GM18519 (cell line): Measurements from ENCODE around the gene MATR3.
"Not testable (repeated sequence)": the region's sequence is repeated elsewhere in the genome, so short reads cannot be mapped to it uniquely, and the experiment has no call there.

ENCODE experiments used
- ATAC-seq: cut with Tn5 transposase; IDR thresholded peaks from one replicate; pipeline ENCODE4 v1.9.1; 2021; ENCODE audit warnings: mild to moderate bottlenecking, moderate library complexity; ENCODE audit not compliant: unreplicated experiment, low FRiP score

MATR3 gene

GRCh38 chr5:139293507-139294373, at the start of gene MATR3:
Gene MATR3 (plus strand): TSS chr5:139293740. CDS start chr5:139307416, 13,676 bp downstream.
- peak; percentile 57 for ATAC-seq

- ATAC-seq: no peak
Observed at GRCh38 chr5:139245637-139246339, 47.8 kb upstream of the MATR3 start.

- ATAC-seq: no peak
Observed at GRCh38 chr5:139246394-139246793, 47.1 kb upstream of the MATR3 start.

- no peak for ATAC-seq
Observed at GRCh38 chr5:139248826-139249453, 44.6 kb upstream of the MATR3 start.

GRCh38 chr5:139251281-139251687, 42.3 kb upstream of the MATR3 start:
- no peak for ATAC-seq

GRCh38 chr5:139251695-139252288, 41.7 kb upstream of the MATR3 start:
- ATAC-seq: no peak

- ATAC-seq: no peak
Observed at GRCh38 chr5:139253115-139253514, 40.4 kb upstream of the MATR3 start.

GRCh38 chr5:139256820-139257219, 36.7 kb upstream of the MATR3 start:
- no peak for ATAC-seq

- no peak for ATAC-seq
Observed at GRCh38 chr5:139262059-139262741, 31.3 kb upstream of the MATR3 start.

- ATAC-seq: no peak
Observed at GRCh38 chr5:139262742-139263445, 30.6 kb upstream of the MATR3 start.

- ATAC-seq: no peak
Observed at GRCh38 chr5:139263536-139263935, 30.0 kb upstream of the MATR3 start.

GRCh38 chr5:139263946-139264345, 29.6 kb upstream of the MATR3 start:
- no peak for ATAC-seq

- ATAC-seq: no peak
Observed at GRCh38 chr5:139265001-139265400, 28.5 kb upstream of the MATR3 start.

GRCh38 chr5:139266236-139266635, 27.3 kb upstream of the MATR3 start:
- ATAC-seq: no peak

GRCh38 chr5:139267481-139267880, 26.1 kb upstream of the MATR3 start:
- ATAC-seq: no peak

GRCh38 chr5:139268364-139269202, 25.0 kb upstream of the MATR3 start:
- no peak for ATAC-seq

- not testable (repeated sequence) for ATAC-seq
Observed at GRCh38 chr5:139270718-139271117, 22.8 kb upstream of the MATR3 start.

GRCh38 chr5:139271201-139272027, 22.1 kb upstream of the MATR3 start:
- ATAC-seq: no peak
